Measurements from ENCODE around the gene SLIT3. TPM values are rescaled to one million over a fixed set of nuclear protein-coding genes. Genes with fewer than 3 reads are reported as not detected.
A peak's percentile ranks its signal among the peaks of the same experiment; 100 is the strongest.

Gene SLIT3
- total and polyA plus RNA-seq, 8 donors, result 1.2 to 24.5 (median 8.6) TPM

DNA sequence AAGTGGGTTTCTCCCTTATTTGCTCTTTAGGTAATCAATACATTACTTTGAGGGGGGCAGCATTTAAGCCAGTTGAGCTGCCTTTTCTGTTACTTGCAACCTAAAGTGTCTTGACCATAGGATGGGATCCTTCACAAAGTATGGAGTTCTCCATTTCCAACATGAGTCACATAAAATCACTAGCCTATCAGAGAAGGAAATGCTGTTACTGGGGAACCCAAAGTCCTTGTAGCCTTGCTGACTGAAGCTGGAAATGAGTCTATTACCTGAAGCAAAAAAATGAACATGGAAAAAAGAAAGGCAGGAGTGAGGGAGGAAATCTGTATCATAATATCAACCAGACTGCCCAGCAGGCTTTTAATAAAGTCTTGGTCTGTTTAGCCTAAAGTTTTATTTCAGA is 42.8 kb upstream of the SLIT3 start:
- intact Hi-C loops (cut with DNase I; ENCODE audit: low total_unique reads), result no loop called here
- H3K27ac ChIP-seq, result no peak overlapping the region
- H3K4me1 ChIP-seq, result no peaks in the 10 kb centered on the region
- no peak for TF ChIP-seq POLR2AphosphoS5 (IDR thresholded peaks at IDR 0.05)
- TF ChIP-seq, protein P1, sequence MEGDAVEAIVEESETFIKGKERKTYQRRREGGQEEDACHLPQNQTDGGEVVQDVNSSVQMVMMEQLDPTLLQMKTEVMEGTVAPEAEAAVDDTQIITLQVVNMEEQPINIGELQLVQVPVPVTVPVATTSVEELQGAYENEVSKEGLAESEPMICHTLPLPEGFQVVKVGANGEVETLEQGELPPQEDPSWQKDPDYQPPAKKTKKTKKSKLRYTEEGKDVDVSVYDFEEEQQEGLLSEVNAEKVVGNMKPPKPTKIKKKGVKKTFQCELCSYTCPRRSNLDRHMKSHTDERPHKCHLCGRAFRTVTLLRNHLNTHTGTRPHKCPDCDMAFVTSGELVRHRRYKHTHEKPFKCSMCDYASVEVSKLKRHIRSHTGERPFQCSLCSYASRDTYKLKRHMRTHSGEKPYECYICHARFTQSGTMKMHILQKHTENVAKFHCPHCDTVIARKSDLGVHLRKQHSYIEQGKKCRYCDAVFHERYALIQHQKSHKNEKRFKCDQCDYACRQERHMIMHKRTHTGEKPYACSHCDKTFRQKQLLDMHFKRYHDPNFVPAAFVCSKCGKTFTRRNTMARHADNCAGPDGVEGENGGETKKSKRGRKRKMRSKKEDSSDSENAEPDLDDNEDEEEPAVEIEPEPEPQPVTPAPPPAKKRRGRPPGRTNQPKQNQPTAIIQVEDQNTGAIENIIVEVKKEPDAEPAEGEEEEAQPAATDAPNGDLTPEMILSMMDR (IDR thresholded peaks at IDR 0.05), result no peak
- TF ChIP-seq POLR2A (IDR thresholded peaks at IDR 0.05), result no peak
- no peak for TF ChIP-seq EP300 (IDR thresholded peaks at IDR 0.05)
- H3K9me3 ChIP-seq, result no peaks in the 10 kb centered on the region
- H3K4me3 ChIP-seq, result no peak overlapping the region
- H3K36me3 ChIP-seq, result no peaks in the 10 kb centered on the region
- DNase-seq, result no peak
- H3K27me3 ChIP-seq, result peaks cover 0 to 2% (median 0%) of the 10 kb centered on the region in 3 donors

DNA sequence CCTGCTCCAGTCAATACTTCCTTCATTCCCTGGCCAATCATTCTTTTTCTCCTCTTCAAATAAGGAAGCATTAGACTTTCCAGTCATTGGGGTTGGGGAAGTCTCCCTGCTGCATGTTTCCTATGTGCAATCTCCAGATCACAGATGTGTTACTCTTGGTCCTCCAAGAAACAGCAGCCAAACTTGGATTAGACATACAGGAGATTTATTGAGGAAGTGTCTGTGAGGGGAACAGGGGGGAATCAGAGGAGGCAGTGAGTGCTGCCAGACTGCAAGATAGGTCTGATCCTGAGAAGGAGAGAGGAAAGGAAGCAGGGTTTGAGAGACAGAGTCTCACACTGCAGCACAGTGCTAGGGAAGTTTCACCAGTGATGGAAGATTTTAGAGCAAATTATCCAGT is 40.6 kb upstream of the SLIT3 start:
- no peak overlapping the region for H3K27ac ChIP-seq
- no peak for DNase-seq
- H3K36me3 ChIP-seq, result no peaks in the 10 kb centered on the region
- H3K27me3 ChIP-seq, result peaks cover 0 to 4% (median 0%) of the 10 kb centered on the region in 3 donors
- no peak overlapping the region for H3K4me3 ChIP-seq
- H3K4me1 ChIP-seq, result no peaks in the 10 kb centered on the region
- H3K9me3 ChIP-seq, result no peaks in the 10 kb centered on the region
- no peak for TF ChIP-seq EP300 (IDR thresholded peaks at IDR 0.05)
- TF ChIP-seq POLR2AphosphoS5 (IDR thresholded peaks at IDR 0.05), result no peak
- no peak for TF ChIP-seq POLR2A (IDR thresholded peaks at IDR 0.05)
- TF ChIP-seq, protein P1 (IDR thresholded peaks at IDR 0.05), result no peak
- intact Hi-C loops (cut with DNase I; ENCODE audit: low total_unique reads), result no loop called here

DNA sequence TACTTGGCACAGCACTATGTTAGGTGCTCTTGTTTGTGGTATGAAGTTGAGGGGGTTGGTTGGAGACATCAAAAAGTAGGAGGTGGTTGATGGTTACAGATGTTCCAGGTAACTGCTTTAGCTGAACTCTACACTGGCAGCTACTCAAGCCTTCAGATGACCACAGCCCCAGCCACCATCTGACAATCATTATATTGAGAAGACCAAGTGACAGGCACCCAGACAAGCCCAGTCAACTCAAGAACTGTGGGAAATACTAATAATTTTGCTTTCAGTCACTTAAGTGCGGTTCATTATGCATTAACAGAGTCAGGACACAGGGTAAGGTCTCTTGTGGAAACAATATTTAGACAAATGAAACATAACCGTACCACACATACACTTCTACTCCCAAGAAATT is 38.9 kb upstream of the SLIT3 start:
- intact Hi-C loops (cut with DNase I; ENCODE audit: low total_unique reads), result no loop called here
- Histone ChIP-seq H3K27ac (no peak overlapping the region), H3K36me3 (no peaks in the 10 kb centered on the region), H3K9me3 (no peaks in the 10 kb centered on the region), H3K4me3 (no peak overlapping the region), H3K4me1 (no peaks in the 10 kb centered on the region), H3K27me3 (peaks cover 0 to 14% (median 0%) of the 10 kb centered on the region in 3 donors)
- WGBS, 5 donors, result 71 to 88% (median 81%) methylated on average over 2 of the region's 2 CpGs
- TF ChIP-seq, protein P1 (IDR thresholded peaks at IDR 0.05), result no peak
- TF ChIP-seq POLR2A (IDR thresholded peaks at IDR 0.05) (no peak), EP300 (IDR thresholded peaks at IDR 0.05) (no peak), POLR2AphosphoS5 (IDR thresholded peaks at IDR 0.05) (no peak)
- no peak for DNase-seq

DNA sequence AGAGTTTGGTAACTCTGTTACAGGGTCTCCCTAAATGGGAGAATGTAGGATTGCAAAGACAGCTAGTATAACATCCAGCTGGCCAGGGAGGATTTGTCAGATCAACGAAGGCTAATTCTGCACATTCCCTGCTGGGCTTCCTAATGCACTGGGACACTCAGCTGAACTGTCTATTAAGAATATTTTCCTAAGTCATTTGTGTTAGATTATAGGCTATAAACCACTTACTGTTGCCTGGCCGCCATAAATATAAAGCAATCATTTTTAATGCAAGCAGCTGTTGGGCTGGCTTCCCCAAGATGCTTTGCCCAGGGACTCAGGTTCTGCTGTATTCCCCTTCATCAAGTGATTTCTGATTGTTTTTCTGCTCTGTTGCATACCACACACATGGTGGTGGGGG is 35.3 kb upstream of the SLIT3 start:
- WGBS, 5 donors, result 52 to 69% (median 65%) methylated on average over 2 of the region's 2 CpGs
- no peak overlapping the region for H3K4me3 ChIP-seq
- H3K27ac ChIP-seq, result no peak overlapping the region
- intact Hi-C loops (cut with DNase I; ENCODE audit: low total_unique reads), result no loop called here
- peak in 1 of 2 donors; percentile 19 for DNase-seq
- H3K9me3 ChIP-seq, result no peaks in the 10 kb centered on the region
- TF ChIP-seq, protein P1 (IDR thresholded peaks at IDR 0.05), result no peak
- TF ChIP-seq EP300 (IDR thresholded peaks at IDR 0.05) (no peak), POLR2A (IDR thresholded peaks at IDR 0.05) (no peak), POLR2AphosphoS5 (IDR thresholded peaks at IDR 0.05) (no peak)
- H3K27me3 ChIP-seq, result peaks cover 0 to 14% (median 0%) of the 10 kb centered on the region in 3 donors
- no peaks in the 10 kb centered on the region for H3K36me3 ChIP-seq
- no peaks in the 10 kb centered on the region for H3K4me1 ChIP-seq

Data from stomach (tissue), 9 donors.